HUES6 (cell line): ENCODE results near the gene RGS13.

Experiments used
- H3K27ac ChIP-seq: 2 replicates; pipeline ENCODE4 v1.7.0; 2013; ENCODE audit warnings: low read depth, mild to moderate bottlenecking, low read length, inconsistent platforms
- H3K27me3 ChIP-seq: 2 replicates; pipeline ENCODE4 v1.6.1; 2013; ENCODE audit warnings: low read length; ENCODE audit not compliant: control insufficient read depth, insufficient read depth
- H3K36me3 ChIP-seq: 2 replicates; pipeline ENCODE4 v1.6.1; 2013; ENCODE audit warnings: low read length; ENCODE audit not compliant: control insufficient read depth, insufficient read depth
- H3K4me1 ChIP-seq: 2 replicates; pipeline ENCODE4 v1.6.1; 2013; ENCODE audit warnings: low read length; ENCODE audit not compliant: control insufficient read depth, insufficient read depth
- H3K4me3 ChIP-seq: 2 replicates; pipeline ENCODE4 v1.5.1; 2013; ENCODE audit warnings: low read depth, low read length
- H3K9ac ChIP-seq: one replicate; pipeline ENCODE4 v1.6.1; 2013; ENCODE audit warnings: mild to moderate bottlenecking, low read length
- H3K9me3 ChIP-seq: 2 replicates; pipeline ENCODE4 v1.6.1; 2013; ENCODE audit warnings: low read depth, low read length; ENCODE audit not compliant: control insufficient read depth, insufficient read depth

RGS13 gene, protein sequence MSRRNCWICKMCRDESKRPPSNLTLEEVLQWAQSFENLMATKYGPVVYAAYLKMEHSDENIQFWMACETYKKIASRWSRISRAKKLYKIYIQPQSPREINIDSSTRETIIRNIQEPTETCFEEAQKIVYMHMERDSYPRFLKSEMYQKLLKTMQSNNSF

DNA sequence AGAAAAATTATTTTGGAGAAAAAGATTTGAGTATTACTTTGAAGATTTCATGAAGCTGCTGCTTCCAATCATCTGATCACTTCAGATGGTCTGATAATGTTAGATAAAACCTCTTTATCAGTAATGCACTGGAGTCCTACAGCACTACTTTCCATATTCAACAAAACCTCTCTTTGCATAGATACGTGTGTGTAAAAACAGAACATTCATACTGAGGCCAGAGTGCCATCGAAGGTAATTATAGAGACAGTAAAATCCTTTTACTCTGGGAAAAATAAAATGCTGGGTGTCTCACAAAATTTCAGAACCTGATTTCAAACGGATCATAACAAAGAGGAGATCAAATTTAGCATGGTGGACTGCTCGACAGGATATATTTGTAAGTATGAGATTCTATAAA lies at the start of gene RGS13:
Gene RGS13 (plus strand): TSS at position 209 of the 400 bp plus-strand sequence. CDS start 8,188 bp downstream, outside the sequence.
- H3K4me3 ChIP-seq = no peak within 1 kb of the TSS
- H3K27me3 ChIP-seq = no peaks in the 10 kb centered on the region
- peaks cover 12% of the 10 kb centered on the region; the same call in 1 of the 2 replicates for H3K4me1 ChIP-seq
- H3K27ac ChIP-seq = no peak within 1 kb of the TSS
- H3K9ac ChIP-seq = no peak within 1 kb of the TSS
- H3K9me3 ChIP-seq = no peaks in the 10 kb centered on the region
- H3K36me3 ChIP-seq = no peaks in the 10 kb centered on the region

DNA sequence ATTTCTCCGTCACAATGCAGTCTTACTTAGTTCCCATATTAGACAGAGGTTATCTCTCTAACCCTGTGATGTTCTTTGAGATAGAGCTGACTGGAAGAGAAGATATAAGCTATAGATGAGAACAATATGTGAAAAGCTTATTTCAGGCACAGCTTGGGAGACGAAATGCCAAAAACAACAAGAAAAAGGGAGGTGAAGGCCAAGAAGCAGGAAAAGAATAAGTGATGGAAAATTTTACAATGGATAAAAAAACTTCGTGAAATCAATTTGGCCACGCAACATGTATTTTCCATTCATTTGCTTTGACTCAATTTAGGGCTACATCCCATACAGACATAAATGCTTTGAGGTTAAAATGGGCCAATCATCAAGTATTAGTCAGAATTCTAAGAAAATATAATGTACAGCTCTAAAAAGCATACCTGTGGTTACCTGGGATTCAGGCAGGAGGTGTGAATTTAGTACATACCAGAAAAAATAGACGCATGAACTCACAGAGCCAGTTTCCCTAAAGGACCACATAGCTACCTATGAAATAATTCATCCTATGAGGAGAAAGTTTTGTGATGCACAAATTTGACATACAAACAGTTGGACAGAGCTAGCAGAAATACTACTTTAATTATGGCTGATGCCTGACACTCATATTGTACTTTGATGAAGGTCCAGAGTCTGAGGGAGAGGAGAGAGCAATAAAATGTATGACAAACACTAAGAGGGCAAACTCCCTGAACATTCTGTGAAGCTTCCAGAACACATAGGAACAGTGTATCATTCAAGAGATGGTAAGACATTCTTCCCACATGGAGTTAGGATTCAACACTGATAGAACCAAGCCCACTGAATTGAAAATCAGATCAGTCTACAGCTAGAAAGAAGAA lies 48.3 kb upstream of the RGS13 start:
- Histone ChIP-seq H3K4me1 (no peaks in the 10 kb centered on the region), H3K4me3 (no peak overlapping the region), H3K36me3 (no peaks in the 10 kb centered on the region), H3K9ac (no peak overlapping the region), H3K27ac (no peak overlapping the region), H3K27me3 (no peaks in the 10 kb centered on the region), H3K9me3 (no peaks in the 10 kb centered on the region)

DNA sequence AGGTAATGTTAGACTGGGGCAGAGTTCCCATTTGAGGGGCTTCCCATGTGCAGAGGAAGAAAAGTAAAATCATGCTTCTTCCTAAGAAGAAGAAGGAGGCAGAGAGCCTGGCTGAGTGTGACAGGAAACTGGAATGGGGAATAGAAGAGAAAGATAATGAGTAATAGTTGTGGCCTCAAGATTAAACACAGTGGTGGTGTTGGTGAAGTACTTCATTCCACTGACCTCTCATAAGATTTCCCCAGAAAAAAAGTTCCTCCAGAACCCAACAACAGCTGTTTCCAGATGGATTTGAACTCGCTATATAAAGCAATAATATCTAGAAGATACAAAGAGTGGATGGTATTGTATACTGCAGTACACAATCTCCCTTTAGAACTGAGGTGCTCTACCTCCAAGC lies 47.4 kb upstream of the RGS13 start:
- Histone ChIP-seq H3K9ac (no peak overlapping the region), H3K27ac (no peak overlapping the region), H3K9me3 (no peaks in the 10 kb centered on the region), H3K4me3 (no peak overlapping the region), H3K27me3 (no peaks in the 10 kb centered on the region), H3K36me3 (no peaks in the 10 kb centered on the region), H3K4me1 (no peaks in the 10 kb centered on the region)

DNA sequence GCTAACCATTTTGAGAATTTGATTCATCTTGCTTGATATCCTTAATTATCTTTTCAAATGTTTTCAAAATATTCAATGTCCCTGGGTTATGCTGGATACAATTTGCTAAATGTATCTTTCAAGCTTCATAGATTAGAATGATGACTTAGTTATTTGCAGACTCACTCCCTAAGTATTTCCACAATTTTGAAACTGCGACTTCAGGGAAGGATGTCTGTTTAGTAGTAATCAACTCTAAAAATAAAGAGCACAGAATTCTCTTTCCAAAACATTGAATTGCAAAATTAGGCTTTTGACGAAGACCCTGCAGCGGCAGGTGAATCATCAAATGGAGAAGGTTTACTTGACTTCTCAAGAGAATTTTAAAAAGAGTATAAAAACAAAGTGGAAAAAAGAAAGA lies 46.1 kb upstream of the RGS13 start:
- H3K27me3 ChIP-seq = no peaks in the 10 kb centered on the region
- H3K4me1 ChIP-seq = no peaks in the 10 kb centered on the region
- H3K9me3 ChIP-seq = no peaks in the 10 kb centered on the region
- H3K4me3 ChIP-seq = no peak overlapping the region
- H3K36me3 ChIP-seq = no peaks in the 10 kb centered on the region
- H3K27ac ChIP-seq = no peak overlapping the region
- H3K9ac ChIP-seq = no peak overlapping the region

DNA sequence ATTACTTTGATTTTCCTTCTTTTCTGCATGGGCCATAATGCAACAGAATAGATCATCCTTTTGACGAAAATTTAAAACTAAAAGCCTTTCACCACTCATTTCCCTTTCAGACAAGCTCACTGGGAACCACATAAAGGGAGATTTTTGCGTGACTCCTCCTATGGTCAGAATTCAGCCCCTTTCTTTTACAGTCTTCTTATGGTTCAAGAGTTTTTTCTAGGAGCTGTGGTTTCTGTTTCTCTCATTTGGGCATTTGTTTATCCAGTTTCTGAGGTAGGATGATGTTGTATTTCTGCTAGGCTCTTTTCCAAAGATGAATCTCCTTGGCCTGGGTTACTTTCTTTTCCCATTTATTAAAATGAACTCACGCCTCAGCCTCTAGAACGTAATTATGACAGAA lies 43.4 kb upstream of the RGS13 start:
- Histone ChIP-seq H3K9ac (no peak overlapping the region), H3K9me3 (no peaks in the 10 kb centered on the region), H3K36me3 (no peaks in the 10 kb centered on the region), H3K4me1 (no peaks in the 10 kb centered on the region), H3K27me3 (no peaks in the 10 kb centered on the region), H3K27ac (no peak overlapping the region), H3K4me3 (no peak overlapping the region)

DNA sequence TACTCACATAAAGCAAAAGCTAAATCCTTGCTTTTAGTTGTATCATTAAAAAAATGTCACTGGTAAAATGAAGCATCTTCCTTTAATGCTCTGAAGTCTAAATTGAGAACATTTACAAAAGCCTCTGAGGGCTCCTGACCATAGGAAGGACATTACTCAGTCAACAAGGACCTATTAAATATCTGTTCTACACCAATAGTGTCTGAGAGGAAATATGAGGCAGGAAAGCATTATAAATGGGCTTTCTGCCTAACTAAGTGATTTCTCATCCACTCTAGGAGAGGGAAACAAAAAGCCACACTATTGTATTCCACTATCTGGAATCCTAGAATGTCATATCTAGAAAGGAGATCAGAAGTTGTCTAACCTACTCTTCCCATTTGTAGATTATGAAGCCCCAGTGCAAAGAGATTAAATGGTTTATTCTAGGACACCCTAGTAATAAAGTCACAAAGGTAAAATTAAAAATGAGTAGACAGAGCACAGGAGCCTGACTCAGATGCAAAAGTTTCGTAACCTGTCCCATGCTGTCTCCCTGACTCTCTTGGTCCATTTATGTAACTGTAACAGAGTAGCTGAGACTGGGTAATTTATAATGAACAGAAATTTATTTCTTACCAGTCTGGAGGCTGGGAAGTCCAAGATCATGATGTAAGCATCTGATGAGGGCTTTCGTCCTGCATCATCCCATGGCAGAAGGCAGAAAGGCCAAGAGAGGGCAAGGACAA lies 42.8 kb upstream of the RGS13 start:
- Histone ChIP-seq H3K27me3 (no peaks in the 10 kb centered on the region), H3K4me1 (no peaks in the 10 kb centered on the region), H3K4me3 (no peak overlapping the region), H3K9ac (no peak overlapping the region), H3K9me3 (no peaks in the 10 kb centered on the region), H3K27ac (no peak overlapping the region), H3K36me3 (no peaks in the 10 kb centered on the region)

DNA sequence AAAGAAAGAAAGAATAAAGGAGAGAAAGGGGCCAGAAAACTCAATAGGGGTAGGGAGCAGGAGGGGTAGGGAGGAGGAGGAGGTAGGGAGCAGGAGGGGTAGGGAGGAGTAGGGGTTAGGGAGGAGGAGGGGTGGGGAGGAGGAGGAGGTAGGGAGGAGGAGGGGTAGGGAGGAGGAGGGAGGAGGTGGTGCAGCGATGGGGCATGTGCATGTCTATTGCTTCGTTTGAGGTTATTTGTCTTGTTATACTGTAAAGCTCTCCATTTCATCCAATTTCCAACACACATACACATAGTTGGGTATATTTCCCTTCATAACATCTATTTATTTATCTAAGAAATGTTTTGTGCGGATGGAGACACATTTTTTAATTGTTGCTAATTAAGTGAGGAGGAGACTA lies 40.6 kb upstream of the RGS13 start:
- Histone ChIP-seq H3K4me3 (no peak overlapping the region), H3K9ac (no peak overlapping the region), H3K27ac (no peak overlapping the region), H3K27me3 (no peaks in the 10 kb centered on the region), H3K36me3 (no peaks in the 10 kb centered on the region), H3K9me3 (no peaks in the 10 kb centered on the region), H3K4me1 (no peaks in the 10 kb centered on the region)

DNA sequence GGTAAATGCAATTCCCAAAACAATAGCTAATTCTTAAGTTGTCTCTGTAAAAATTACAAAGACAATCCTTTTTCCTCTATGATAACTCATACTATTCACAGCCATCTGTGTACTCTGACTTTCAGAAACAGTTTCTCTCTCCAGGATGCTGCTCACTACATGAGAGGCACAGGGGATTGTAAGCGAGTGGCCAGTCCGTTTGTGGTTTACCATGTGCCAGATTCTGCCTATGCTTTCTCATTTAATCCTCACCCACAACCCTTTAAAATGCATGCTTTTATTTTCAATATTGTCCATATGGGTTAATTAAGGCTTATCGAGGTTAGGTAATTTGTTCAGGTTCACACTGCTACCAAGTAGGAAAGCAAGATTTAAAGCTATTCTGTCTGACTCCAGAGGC lies 37.4 kb upstream of the RGS13 start:
- Histone ChIP-seq H3K27ac (no peak overlapping the region), H3K27me3 (no peaks in the 10 kb centered on the region), H3K36me3 (no peaks in the 10 kb centered on the region), H3K9me3 (no peaks in the 10 kb centered on the region), H3K4me1 (no peaks in the 10 kb centered on the region), H3K9ac (no peak overlapping the region), H3K4me3 (no peak overlapping the region)

DNA sequence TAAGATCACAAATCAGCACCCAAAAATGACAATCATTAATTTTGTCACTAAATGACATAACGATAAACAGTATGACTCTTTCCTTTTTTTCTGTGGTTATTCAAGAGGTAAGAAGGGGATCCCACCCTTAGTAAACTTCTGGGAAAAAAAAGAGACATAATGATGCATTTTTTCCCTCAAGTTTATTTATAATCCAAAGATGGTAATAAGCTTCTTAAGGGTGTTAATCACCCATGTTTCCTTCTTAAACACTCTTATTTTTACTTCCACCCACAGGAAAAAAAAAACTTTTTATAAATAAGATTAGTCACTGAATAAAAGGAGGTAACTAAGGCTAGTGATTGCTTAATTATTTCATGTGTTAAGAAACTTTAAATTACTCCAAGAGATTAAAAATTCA lies 35.7 kb upstream of the RGS13 start:
- H3K9me3 ChIP-seq = no peaks in the 10 kb centered on the region
- no peak overlapping the region for H3K27ac ChIP-seq
- no peaks in the 10 kb centered on the region for H3K4me1 ChIP-seq
- no peaks in the 10 kb centered on the region for H3K27me3 ChIP-seq
- no peak overlapping the region for H3K4me3 ChIP-seq
- H3K9ac ChIP-seq = no peak overlapping the region
- H3K36me3 ChIP-seq = no peaks in the 10 kb centered on the region

DNA sequence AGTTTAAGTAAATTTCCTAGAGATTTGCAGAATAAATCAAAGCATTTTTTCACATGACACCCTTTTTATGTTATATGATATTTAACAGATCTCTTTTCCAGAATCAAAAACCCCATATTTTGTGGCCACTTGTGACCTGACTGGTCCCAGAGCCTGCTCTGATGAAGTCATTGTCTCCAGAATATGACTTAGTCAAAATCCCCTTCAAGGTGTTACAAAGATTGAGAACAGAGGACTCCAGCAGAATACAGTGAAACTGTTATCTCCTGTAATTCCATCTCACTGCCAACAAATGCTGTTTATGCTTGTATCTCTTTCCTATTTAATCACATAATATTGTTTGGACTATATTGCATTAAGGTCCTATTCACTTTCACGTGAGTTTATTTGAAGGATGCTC lies 34.8 kb upstream of the RGS13 start:
- H3K27ac ChIP-seq = no peak overlapping the region
- no peak overlapping the region for H3K9ac ChIP-seq
- no peaks in the 10 kb centered on the region for H3K27me3 ChIP-seq
- no peak overlapping the region for H3K4me3 ChIP-seq
- H3K9me3 ChIP-seq = no peaks in the 10 kb centered on the region
- no peaks in the 10 kb centered on the region for H3K36me3 ChIP-seq
- H3K4me1 ChIP-seq = no peaks in the 10 kb centered on the region

DNA sequence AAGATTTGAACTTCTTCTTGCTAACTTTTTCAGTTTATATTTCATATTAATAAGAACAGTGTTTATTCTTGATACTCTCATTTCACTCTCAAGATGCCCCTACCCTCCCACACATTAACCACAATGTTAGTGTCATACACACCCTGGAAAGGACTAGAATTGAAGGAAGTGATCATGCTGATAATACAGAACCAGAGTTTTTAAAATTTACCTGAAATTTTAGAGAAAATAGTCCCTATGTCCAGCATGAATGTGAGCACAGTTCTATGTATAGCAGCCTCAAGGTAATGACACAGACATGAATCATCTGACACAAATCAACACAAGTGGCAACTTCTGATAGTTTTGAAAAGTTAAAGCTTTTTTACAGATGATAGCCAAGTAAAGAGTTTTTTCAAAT lies 34.4 kb upstream of the RGS13 start:
- no peaks in the 10 kb centered on the region for H3K27me3 ChIP-seq
- H3K27ac ChIP-seq = no peak overlapping the region
- no peak overlapping the region for H3K4me3 ChIP-seq
- no peaks in the 10 kb centered on the region for H3K9me3 ChIP-seq
- no peaks in the 10 kb centered on the region for H3K36me3 ChIP-seq
- no peak overlapping the region for H3K9ac ChIP-seq
- H3K4me1 ChIP-seq = no peaks in the 10 kb centered on the region
